Kidney (tissue), 14 donors: Measurements from ENCODE around the gene SCAPER. TPM values are rescaled to one million over a fixed set of nuclear protein-coding genes. Genes with fewer than 3 reads are reported as not detected.

ENCODE experiments used
- DNase-seq, 5 donors: peaks; one replicate each; pipeline ENCODE4 v3.0.0-alpha.2; 2013 to 2020
- FAIRE-seq: peaks from 2 replicates; lab custom pipeline; 2012; peaks lifted over from hg19 to GRCh38; lab: Jason Lieb, UNC
- H3K27ac ChIP-seq, 2 donors: one replicate each; pipeline ENCODE4 v1.7.0; 2013; ENCODE audit warnings: low read depth in 2 of 2, low read length in 2 of 2, inconsistent platforms in 1 of 2
- H3K27me3 ChIP-seq: one replicate; pipeline ENCODE4 v1.7.1; 2013; ENCODE audit warnings: low read length, inconsistent platforms; ENCODE audit not compliant: control insufficient read depth, insufficient read depth
- H3K36me3 ChIP-seq, 3 donors: one replicate each; pipeline versions ENCODE4 v1.7.0 to v1.7.1; 2013; ENCODE audit warnings: low read length in 3 of 3, control low read depth in 1 of 3, inconsistent platforms in 1 of 3; ENCODE audit not compliant: insufficient read depth in 3 of 3, control insufficient read depth in 2 of 3
- H3K4me1 ChIP-seq, 3 donors: one replicate each; pipeline versions ENCODE4 v1.7.0 to v1.7.1; 2013; ENCODE audit warnings: low read length in 3 of 3, inconsistent platforms in 1 of 3, low read depth in 1 of 3; ENCODE audit not compliant: control insufficient read depth in 2 of 3, insufficient read depth in 2 of 3
- H3K4me3 ChIP-seq, 3 donors: one replicate each; pipeline versions ENCODE4 v1.7.0 to v1.8.1; 2013; ENCODE audit warnings: low read length in 3 of 3, control low read depth in 1 of 3, inconsistent platforms in 1 of 3
- H3K9ac ChIP-seq, 3 donors: one replicate each; pipeline versions ENCODE4 v1.7.0 to v1.7.1; 2013; ENCODE audit warnings: low read length in 3 of 3, control low read depth in 1 of 3, inconsistent platforms in 1 of 3
- H3K9me3 ChIP-seq, 3 donors: one replicate each; pipeline versions ENCODE4 v1.7.0 to v1.7.1; 2013; ENCODE audit warnings: low read length in 3 of 3, control low read depth in 1 of 3, inconsistent platforms in 1 of 3; ENCODE audit not compliant: control insufficient read depth in 2 of 3, insufficient read depth in 1 of 3
- intact Hi-C: fragments of 100-400 bp; cut with DNase I; formaldehyde crosslinking; loops from one replicate; pipeline ENCODE4 v1.11.1; 2022
- polyA plus RNA-seq: library from polyadenylated mRNA; stranded (reverse); fragments of 350-450 nt; fragmentation: Illumina TruSeq; extraction: RNeasy Lipid Tissue Mini Kit (QIAGEN cat#74804); gene quantifications from one replicate; pipeline ENCODE4 v1.2.3, GENCODE V29; 2014; ENCODE audit warnings: low read depth, low replicate concordance; ENCODE audit not compliant: insufficient read depth
- total RNA-seq: library from RNA; stranded (reverse); fragmentation: NEBNext Ultra II Directional; extraction: Animal tissue kit (Norgen Biotek cat#: 25700); gene quantifications from one replicate; pipeline ENCODE4 v1.2.1, GENCODE V29; 2021
- TF ChIP-seq, protein P1 (sequence below): IDR thresholded peaks from 3 replicates; pipeline ENCODE4 v1.5.1; 2012; ENCODE audit warnings: mild to moderate bottlenecking, moderate library complexity, borderline replicate concordance; ENCODE audit not compliant: insufficient read depth; ENCODE audit errors: extremely low read depth
- donor health status: control.
- donor health status: control.
- donor health status: control.
- donor health status: control.
- donor health status: control.
- donor health status: DM: yes; HTN: yes; CAD: no.
- donor health status: Normal renal cell carcinoma (clear cell type).

Gene SCAPER
- total and polyA plus RNA-seq, 2 donors from 2014 or later, result 11.6 to 39.4 TPM

DNA sequence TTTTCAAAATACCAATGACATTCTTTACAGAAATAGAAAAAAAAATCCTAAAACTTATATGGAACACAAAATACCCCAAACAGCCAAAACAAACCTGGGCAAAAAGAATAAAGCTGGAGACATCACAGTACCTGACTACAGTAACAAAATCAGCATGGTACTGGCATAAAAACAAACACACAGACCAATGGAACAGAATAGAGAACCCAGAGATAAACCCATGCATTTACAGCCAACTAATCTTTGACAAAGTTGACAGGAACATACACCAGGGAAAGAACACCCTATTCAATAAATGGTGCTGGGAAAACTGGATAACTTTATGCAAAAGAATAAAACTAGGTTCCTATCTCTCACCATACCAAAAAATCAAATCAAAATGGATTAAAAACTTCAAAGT is 36.4 kb downstream of the SCAPER start:
- FAIRE-seq (no peak), DNase-seq (no peak)
- intact Hi-C loops, result no loop called here
- no peak overlapping the region for H3K27ac ChIP-seq
- TF ChIP-seq, protein P1, sequence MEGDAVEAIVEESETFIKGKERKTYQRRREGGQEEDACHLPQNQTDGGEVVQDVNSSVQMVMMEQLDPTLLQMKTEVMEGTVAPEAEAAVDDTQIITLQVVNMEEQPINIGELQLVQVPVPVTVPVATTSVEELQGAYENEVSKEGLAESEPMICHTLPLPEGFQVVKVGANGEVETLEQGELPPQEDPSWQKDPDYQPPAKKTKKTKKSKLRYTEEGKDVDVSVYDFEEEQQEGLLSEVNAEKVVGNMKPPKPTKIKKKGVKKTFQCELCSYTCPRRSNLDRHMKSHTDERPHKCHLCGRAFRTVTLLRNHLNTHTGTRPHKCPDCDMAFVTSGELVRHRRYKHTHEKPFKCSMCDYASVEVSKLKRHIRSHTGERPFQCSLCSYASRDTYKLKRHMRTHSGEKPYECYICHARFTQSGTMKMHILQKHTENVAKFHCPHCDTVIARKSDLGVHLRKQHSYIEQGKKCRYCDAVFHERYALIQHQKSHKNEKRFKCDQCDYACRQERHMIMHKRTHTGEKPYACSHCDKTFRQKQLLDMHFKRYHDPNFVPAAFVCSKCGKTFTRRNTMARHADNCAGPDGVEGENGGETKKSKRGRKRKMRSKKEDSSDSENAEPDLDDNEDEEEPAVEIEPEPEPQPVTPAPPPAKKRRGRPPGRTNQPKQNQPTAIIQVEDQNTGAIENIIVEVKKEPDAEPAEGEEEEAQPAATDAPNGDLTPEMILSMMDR, result no peak
- no peaks in the 10 kb centered on the region for H3K36me3 ChIP-seq
- no peaks in the 10 kb centered on the region for H3K27me3 ChIP-seq
- H3K4me1 ChIP-seq, result no peaks in the 10 kb centered on the region
- no peak overlapping the region for H3K4me3 ChIP-seq
- no peak overlapping the region for H3K9ac ChIP-seq
- no peaks in the 10 kb centered on the region for H3K9me3 ChIP-seq

DNA sequence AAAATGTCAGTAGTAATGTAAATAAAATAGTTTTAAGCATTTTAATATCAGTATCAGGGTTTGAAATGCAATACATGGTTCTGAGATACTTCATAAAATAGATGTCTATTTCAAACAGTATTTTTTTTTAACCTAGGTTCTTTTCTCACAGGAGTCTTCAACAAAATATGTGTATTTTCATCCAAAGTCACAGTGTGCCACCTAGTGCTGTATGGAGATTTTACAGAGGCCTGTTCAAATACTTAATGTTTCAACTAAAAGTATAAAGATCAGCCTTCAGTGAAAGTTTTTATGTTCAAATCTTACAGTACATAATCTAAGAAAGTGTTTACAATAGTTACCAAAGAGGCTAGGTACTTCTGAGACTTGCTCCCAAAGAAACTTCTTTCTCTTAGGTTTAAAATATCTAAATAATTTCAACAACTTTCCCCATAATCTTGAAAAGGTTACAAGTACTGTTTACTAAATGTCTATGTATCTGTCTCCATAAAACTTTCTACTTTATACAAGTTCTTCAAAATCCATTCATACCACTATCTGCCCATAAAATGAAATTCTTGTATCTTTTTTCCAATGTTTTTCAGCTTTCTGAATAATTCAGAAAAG is 38.3 kb downstream of the SCAPER start:
- no peaks in the 10 kb centered on the region for H3K27me3 ChIP-seq
- no peaks in the 10 kb centered on the region for H3K36me3 ChIP-seq
- H3K27ac ChIP-seq, result no peak overlapping the region
- H3K9me3 ChIP-seq, result no peaks in the 10 kb centered on the region
- intact Hi-C loops, result no loop called here
- TF ChIP-seq, protein P1, result peak; percentile 39
- DNase-seq, result peak in 3 of 5 donors; percentile 24 to 72 (median 47)
- H3K9ac ChIP-seq, result no peak overlapping the region
- H3K4me3 ChIP-seq, result no peak overlapping the region
- FAIRE-seq, result no peak
- no peaks in the 10 kb centered on the region for H3K4me1 ChIP-seq

DNA sequence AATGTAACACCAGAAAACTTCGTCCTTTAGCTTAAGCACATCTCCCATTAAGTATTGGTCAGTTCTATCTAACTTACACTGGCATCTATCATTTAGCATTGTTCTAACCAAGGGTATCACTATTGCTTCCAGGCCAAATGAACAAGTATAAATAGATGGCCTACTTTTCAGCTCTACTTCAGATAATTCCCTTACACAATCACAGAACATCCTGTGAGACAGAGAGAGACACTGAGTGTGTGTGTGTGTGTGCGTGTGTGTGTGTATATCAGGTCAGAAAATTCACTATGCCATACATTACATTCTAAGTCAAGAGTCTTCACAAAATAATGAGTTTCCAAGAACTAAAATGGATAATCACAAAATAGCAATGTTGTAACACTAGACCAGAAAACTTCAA is 39.1 kb downstream of the SCAPER start:
- no peak for FAIRE-seq
- no peaks in the 10 kb centered on the region for H3K36me3 ChIP-seq
- H3K27ac ChIP-seq, result no peak overlapping the region
- intact Hi-C loops, result no loop called here
- no peak overlapping the region for H3K4me3 ChIP-seq
- no peaks in the 10 kb centered on the region for H3K27me3 ChIP-seq
- TF ChIP-seq, protein P1, result no peak
- H3K4me1 ChIP-seq, result no peaks in the 10 kb centered on the region
- no peaks in the 10 kb centered on the region for H3K9me3 ChIP-seq
- peak in 1 of 5 donors; percentile 15 for DNase-seq
- H3K9ac ChIP-seq, result no peak overlapping the region

DNA sequence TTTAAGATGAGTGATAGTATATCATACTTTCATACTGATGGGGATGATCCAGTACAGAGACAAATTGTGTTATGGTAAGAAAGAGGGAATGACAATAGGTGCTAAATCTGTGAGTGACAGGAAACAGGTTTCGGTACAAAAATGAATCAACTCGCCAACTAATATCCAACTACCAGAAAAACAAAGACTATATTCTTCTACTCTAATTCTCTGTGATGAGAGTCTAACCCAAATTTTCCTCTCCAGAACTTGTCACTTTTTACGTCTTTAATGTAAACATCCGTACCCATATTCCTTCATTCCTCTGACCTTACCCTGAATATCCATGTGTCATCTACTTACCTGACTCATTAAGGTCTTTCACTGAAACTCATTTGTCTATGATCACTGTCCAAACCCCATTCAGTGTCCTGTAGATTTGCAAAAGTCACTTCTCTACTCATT is 39.6 kb downstream of the SCAPER start:
- intact Hi-C loops, result no loop called here
- H3K4me1 ChIP-seq, result no peaks in the 10 kb centered on the region
- no peaks in the 10 kb centered on the region for H3K27me3 ChIP-seq
- no peaks in the 10 kb centered on the region for H3K9me3 ChIP-seq
- H3K36me3 ChIP-seq, result no peaks in the 10 kb centered on the region
- FAIRE-seq (no peak), DNase-seq (no peak)
- H3K27ac ChIP-seq, result no peak overlapping the region
- H3K9ac ChIP-seq, result no peak overlapping the region
- TF ChIP-seq, protein P1, result no peak
- H3K4me3 ChIP-seq, result no peak overlapping the region
